Placental epithelial cell (primary cell): Measurements from ENCODE around the gene PCOLCE2. TPM values are rescaled to one million over a fixed set of nuclear protein-coding genes. Genes with fewer than 3 reads are reported as not detected.

Experiments
- small RNA-seq: library from RNA; depleted of rRNA; stranded (forward); fragments of <200 nt; gene quantifications from one replicate; pipeline ENCODE3, GENCODE V24; 2012
- total RNA-seq: library from RNA; depleted of rRNA; stranded (reverse); fragments of >200 nt; gene quantifications from 2 replicates; pipeline ENCODE4 v1.2.3, GENCODE V29; 2012

PCOLCE2 gene
- total RNA-seq = 0.39 TPM in 1 of 2 replicates, not detected in the other

GRCh38 chr3:142888481-142889211 is at the start of gene PCOLCE2:
PCOLCE2 (minus strand) TSS chr3:142889083; CDS start chr3:142888896, 187 bp downstream.

Small RNA genes lying within 50 kb of the gene (small RNA-seq; reads per million reads assigned to genes)
- gene RNU7-47P = not detected

Other genes starting within 250 kb of the PCOLCE2 start
- 8.7 and 23.6 TPM in 2 replicates for gene TRPC1, start 165.0 kb downstream of the PCOLCE2 start, total RNA-seq
- gene PAQR9, start 74.6 kb upstream of the PCOLCE2 start, total RNA-seq = not detected in 2 replicates
- 53.8 and 62.1 TPM in 2 replicates for gene U2SURP, start 112.5 kb upstream of the PCOLCE2 start, total RNA-seq
- 50.3 and 146 TPM in 2 replicates for gene CHST2, start 230.7 kb upstream of the PCOLCE2 start, total RNA-seq